ENCODE data around the gene TMEM44.

DNA sequence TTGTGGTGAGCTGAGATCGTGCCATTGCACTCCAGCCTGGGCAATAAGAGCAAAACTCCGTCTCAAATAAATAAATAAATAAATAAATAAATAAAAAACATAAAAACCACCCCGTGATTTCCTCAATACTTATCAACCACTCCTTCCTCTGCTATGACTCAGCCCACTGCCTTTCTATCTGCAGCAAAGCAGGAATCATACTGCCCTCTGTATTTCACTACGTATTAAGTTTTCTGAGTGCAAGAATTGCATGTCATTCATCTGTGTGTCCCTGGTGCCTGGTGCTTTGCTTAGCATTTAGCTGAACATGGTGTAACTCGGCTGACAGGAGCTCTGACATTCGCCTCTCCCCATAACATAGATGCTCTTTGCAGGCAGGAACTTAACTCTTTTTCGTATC is 31.6 kb upstream of the TMEM44 start:
- no peak for TF ChIP-seq CTCF (IDR thresholded peaks at IDR 0.05; ENCODE audit: insufficient read depth, low read length, poor library complexity, severe bottlenecking)
- TF ChIP-seq EZH2phosphoT487 (conservative IDR thresholded peaks at IDR 0.05; ENCODE audit: low read length): no peak
